HTR-8/SVneo (cell line): Measurements from ENCODE around the gene EML5.
"Not testable (repeated sequence)": the region's sequence is repeated elsewhere in the genome, so short reads cannot be mapped to it uniquely, and the experiment has no call there.

Experiments
- DNase-seq: peaks from one replicate; pipeline ENCODE4 v3.0.0; 2011; ENCODE audit warnings: low spot score, mixed read lengths; ENCODE audit not compliant: insufficient read length
- FAIRE-seq: peaks from 2 replicates; lab custom pipeline; 2011; peaks lifted over from hg19 to GRCh38; lab: Jason Lieb, UNC

Gene EML5

DNA sequence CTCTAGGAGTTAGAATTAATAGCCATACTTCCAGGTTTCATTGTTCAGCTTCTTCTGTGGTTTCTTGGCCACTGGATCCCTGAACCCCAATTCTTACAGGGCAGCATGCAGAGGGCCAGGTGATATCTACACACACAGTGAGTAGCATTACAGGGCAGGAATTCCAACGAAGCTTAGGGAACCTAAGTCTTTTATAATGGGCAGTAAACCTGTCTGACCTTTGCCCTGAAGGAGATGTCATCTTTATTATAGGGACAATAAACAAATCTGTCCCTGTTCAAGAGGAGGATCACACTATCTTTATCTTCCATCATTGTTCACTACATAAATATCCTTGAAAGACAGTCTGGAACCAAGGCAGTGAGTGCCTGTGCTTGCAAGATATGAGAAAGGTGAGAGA lies 11.7 kb upstream of the EML5 start:
- DNase-seq (no peak), FAIRE-seq (no peak)

DNA sequence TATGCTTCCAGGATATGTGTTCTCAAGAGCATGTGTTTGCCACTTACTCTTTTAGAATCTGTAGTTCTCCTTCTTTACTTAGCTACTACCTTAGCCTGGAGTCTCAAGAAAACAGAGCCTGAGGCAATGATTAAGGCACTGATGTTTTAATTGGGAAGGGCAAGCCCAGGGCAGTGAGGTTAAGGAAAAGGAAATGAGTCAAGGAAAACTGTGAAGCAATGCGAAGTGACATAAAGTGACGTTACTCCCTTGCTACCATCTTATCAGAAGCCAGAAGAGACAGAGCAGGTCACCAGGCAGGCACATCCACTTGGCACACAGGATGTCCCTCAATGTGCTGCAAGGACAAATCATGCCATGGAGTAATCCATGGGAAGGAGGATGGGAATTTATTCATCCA lies 11.3 kb upstream of the EML5 start:
- FAIRE-seq, result no peak
- no peak for DNase-seq

DNA sequence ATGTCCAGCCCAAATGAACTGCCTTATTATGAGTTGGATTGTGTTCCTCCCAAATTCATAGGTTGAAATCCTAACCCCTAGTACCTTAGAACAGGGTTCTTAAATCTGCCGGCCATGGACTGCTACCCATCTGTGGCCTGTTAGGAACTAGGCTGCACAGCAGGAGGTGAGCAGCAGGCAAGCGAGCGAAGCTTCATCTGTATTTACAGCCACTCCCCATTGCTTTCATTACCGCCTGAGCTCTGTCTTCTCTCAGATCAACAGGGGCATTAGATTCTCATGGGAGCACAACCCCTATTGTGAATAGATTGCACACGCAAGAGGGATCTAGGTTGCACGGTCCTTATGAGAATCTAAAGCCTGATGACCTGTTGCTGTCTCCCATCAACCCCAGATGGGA lies 9.8 kb upstream of the EML5 start:
- DNase-seq, result no peak
- no peak for FAIRE-seq

- no peak for FAIRE-seq
- DNase-seq, result no peak
Measured at GRCh38 chr14:88799522-88799921, 6.8 kb upstream of the EML5 start.

DNA sequence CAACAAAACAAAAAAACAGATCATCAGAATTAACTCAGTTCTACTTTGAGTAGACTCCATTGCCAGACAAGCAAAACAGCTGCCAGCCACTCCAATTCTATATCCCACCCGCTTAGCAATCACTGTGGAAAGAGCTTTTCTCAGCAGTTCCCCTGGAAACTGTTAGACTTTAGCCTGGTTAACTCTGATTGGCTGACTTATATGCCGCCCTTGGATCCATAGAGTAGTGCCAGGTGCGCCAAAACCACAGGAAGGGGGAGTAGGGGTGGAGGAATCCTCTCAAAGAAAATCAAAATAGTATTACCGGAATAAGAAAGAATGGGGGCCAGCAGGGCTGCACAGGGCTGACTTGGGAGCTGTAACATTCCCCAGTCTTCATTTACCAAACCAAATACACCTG lies 5.4 kb upstream of the EML5 start:
- FAIRE-seq, result no peak

DNA sequence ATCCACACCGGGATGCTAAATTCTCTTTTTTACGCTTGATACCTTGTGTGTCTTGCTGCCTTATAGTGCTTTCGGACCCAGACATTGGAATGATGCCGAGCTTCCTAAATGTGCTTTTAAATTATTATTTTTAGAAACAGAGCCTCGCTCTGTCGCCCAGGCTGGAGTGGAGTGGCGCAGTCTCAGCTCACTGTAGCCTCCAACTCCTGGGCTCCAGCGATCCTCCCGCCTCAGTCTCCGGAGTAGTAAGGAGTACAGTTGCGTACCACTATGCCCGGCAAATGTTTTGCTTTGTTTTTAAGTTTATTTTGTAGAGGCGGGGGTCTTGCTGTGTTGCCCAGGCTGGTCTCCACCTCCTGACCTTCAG lies 489 bp upstream of the EML5 start:
- FAIRE-seq, result no peak
- no peak for DNase-seq

More for the DNA sequence above, 5.4 kb upstream of the EML5 start:
- no peak for DNase-seq

- FAIRE-seq (no peak), DNase-seq (no peak)
Measured at GRCh38 chr14:88791629-88792472, 902 bp downstream of the EML5 start.

DNA sequence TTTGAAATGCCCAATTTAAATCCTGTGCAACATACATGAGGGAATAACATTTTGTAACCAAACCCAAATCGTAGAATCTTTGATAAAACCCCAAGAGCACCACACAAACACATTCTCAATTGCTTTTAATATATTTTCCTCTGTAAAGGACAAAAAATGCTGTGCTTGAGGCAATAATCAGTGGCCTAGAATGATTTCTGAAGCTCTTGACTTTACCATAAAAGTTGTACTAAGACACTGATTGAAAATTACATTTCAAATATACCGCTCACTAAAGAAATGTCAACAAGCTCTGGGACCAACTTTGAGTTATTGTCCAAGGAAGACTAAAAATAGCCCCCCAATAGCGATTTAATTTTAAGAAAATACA lies 1.5 kb downstream of the EML5 start:
- no peak for DNase-seq
- no peak for FAIRE-seq

DNA sequence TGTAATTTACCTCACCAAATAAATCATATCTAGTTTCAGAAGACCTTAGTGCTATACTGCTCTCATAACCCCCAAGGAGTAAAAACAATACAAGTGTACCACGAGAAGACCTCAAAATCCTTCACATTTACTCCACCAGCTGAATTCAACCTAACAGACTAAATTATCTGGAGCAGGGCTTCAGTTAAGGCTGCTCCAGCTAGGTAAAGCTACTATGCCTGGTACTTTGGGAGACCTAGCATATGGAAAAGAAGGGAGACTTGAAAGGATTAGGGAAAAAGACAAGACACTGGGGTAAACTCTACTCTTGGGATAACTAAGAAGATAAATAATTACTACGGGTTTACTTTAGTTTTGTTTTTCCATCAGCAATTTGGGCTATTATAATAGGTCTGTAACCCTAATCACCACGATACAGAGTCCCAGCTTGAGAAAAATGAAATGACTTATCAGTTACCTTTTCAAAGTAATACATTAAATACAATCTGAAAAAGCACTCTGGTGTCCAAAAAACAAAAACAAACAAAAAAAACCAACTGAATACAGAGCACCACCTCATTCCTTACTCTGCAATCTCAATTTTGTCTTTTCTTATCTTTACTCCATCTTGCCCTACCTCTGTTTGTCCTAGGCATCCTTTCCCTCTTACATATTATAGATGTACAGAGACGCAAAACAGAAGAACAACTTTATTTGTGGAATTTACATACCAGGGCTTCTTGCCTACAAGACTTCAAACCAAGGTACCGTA lies 2.1 kb downstream of the EML5 start:
- DNase-seq (no peak), FAIRE-seq (no peak)

- DNase-seq, FAIRE-seq: not testable (repeated sequence)
Measured at GRCh38 chr14:88789573-88789972, 3.2 kb downstream of the EML5 start.

GRCh38 chr14:88786715-88787114 lies 6.0 kb downstream of the EML5 start:
- no peak for DNase-seq
- FAIRE-seq, result no peak

GRCh38 chr14:88785911-88786310 lies 6.8 kb downstream of the EML5 start:
- DNase-seq (no peak), FAIRE-seq (no peak)

DNA sequence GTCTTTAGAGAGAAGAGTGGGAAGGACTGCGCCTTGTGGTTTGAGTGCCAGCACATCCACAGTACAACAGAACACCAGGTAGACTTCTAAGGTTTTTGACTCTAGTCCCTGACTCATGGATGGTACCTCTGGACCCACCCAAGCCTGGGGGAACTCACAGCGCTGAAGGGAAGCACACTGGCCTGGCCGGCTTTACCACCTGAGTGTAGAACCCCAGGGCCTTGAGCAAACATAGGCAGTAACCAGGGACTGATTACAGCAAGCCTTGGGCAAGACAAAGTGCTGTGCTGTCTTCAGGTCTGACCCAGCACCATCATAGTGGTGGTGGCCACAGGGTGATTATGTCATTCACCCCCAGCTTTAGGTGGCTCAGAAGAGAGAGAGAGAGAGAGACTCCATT lies 17.2 kb downstream of the EML5 start:
- no peak for DNase-seq
- FAIRE-seq, result no peak

- DNase-seq (no peak), FAIRE-seq (no peak)
Measured at GRCh38 chr14:88770736-88771135, 22.0 kb downstream of the EML5 start.

GRCh38 chr14:88765130-88765529 lies 27.6 kb downstream of the EML5 start:
- DNase-seq (no peak), FAIRE-seq (no peak)

- DNase-seq, result no peak
- no peak for FAIRE-seq
Measured at GRCh38 chr14:88753873-88754272, 38.9 kb downstream of the EML5 start.

- FAIRE-seq, result no peak
Measured at GRCh38 chr14:88750945-88751344, 41.8 kb downstream of the EML5 start.

DNA sequence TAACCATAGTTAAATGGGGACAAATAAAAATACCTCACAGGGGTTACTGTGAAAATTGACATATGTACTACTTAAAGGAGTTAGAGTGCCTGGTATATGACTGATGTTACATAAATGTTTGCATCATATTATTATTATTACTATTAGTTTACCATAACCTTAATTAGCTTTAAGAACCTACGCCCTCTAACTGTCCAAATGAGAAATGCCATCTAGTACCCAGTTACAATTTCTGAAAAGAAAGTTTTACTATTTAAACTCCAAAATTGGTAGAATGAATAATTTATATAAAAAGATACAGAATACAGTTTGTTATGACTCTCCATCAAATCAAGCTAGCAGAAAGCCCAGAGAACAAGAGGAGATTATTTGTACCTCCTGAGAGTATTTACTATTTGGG lies 42.3 kb downstream of the EML5 start:
- DNase-seq (no peak), FAIRE-seq (no peak)

More at GRCh38 chr14:88750945-88751344, 41.8 kb downstream of the EML5 start:
- no peak for DNase-seq

GRCh38 chr14:88749139-88749538 lies 43.6 kb downstream of the EML5 start:
- FAIRE-seq, result no peak
- no peak for DNase-seq

DNA sequence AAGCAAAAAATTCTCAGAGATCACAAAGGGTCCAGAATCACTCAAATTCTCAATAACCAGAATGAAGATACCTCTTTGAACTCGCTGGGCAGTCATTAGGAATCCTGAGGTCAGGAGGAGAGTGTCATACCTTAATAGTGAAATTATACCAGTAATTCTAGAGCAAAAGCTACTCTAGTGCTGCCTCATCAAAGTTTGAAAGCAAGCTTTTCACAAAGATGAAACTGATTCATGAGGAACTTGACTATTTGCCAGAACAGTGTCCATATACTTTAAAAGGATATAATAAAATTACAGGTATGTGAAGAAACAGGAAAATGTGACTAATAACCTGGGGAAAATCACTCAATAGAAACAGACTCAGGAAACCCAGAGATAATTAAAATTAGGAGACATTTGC lies 44.5 kb downstream of the EML5 start:
- no peak for DNase-seq
- no peak for FAIRE-seq

GRCh38 chr14:88746052-88746451 lies 46.7 kb downstream of the EML5 start:
- FAIRE-seq (no peak), DNase-seq (no peak)

GRCh38 chr14:88737245-88737644 lies 55.5 kb downstream of the EML5 start:
- DNase-seq, result no peak
- FAIRE-seq, result no peak
